OCI-LY7 (cell line): ENCODE measurements around the gene CNOT9.
"Not testable (repeated sequence)": the region's sequence is repeated elsewhere in the genome, so short reads cannot be mapped to it uniquely, and the experiment has no call there.

Source experiments
- EZH2phosphoT487 ChIP-seq: fragments of 200-600 bp; sonication (generic); IDR thresholded peaks from 2 replicates; pipeline ENCODE4 v1.6.1; 2018; ENCODE audit warnings: low read depth, borderline replicate concordance, mild to moderate bottlenecking, mixed run types, antibody characterized with exemption, low read length, moderate library complexity, mixed read lengths
- TF ChIP-seq, protein P1 (sequence below): fragments of 200-600 bp; sonication (generic); conservative IDR thresholded peaks from 2 replicates; pipeline ENCODE4 v1.5.1; 2014; ENCODE audit warnings: mild to moderate bottlenecking, antibody characterized with exemption, low read length, moderate library complexity, mixed read lengths

DNA sequence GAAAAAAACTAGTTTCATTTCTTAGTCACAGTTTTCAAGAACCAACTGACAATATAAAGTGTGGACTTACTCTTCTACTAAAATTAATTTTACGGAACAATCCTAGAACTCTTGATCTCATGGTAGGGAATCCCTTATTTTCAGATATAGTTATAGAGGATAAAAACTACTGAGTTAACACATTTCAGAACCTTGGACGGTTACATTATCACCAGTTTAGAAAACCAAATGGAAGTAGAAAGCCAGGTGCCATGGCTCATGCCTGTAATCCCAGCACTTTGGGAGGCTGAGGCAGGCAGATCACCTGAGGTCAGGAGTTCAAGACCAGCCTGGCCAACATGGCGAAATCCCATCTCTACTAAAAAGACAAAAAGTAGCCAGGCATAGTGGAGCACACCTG is 14.4 kb upstream of the CNOT9 start:
- TF ChIP-seq, protein P1, sequence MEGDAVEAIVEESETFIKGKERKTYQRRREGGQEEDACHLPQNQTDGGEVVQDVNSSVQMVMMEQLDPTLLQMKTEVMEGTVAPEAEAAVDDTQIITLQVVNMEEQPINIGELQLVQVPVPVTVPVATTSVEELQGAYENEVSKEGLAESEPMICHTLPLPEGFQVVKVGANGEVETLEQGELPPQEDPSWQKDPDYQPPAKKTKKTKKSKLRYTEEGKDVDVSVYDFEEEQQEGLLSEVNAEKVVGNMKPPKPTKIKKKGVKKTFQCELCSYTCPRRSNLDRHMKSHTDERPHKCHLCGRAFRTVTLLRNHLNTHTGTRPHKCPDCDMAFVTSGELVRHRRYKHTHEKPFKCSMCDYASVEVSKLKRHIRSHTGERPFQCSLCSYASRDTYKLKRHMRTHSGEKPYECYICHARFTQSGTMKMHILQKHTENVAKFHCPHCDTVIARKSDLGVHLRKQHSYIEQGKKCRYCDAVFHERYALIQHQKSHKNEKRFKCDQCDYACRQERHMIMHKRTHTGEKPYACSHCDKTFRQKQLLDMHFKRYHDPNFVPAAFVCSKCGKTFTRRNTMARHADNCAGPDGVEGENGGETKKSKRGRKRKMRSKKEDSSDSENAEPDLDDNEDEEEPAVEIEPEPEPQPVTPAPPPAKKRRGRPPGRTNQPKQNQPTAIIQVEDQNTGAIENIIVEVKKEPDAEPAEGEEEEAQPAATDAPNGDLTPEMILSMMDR, result not testable (repeated sequence)
- not testable (repeated sequence) for TF ChIP-seq EZH2phosphoT487
